ENCODE data around the gene BMPR1B.

BMPR1B gene

GRCh38 chr4:94895081-94895480 lies 137.3 kb downstream of the BMPR1B start:
- H3K9me3 ChIP-seq (ENCODE audit: severe bottlenecking), result no peaks in the 10 kb centered on the region
- no peak overlapping the region for H3K27ac ChIP-seq
- H3K4me3 ChIP-seq (ENCODE audit: low read depth, low read length), result no peak overlapping the region
- no peak for DNase-seq
- no peaks in the 10 kb centered on the region for H3K36me3 ChIP-seq
- no peaks in the 10 kb centered on the region for H3K27me3 ChIP-seq (ENCODE audit: insufficient read depth, low read depth, severe bottlenecking)
- TF ChIP-seq, protein P1, sequence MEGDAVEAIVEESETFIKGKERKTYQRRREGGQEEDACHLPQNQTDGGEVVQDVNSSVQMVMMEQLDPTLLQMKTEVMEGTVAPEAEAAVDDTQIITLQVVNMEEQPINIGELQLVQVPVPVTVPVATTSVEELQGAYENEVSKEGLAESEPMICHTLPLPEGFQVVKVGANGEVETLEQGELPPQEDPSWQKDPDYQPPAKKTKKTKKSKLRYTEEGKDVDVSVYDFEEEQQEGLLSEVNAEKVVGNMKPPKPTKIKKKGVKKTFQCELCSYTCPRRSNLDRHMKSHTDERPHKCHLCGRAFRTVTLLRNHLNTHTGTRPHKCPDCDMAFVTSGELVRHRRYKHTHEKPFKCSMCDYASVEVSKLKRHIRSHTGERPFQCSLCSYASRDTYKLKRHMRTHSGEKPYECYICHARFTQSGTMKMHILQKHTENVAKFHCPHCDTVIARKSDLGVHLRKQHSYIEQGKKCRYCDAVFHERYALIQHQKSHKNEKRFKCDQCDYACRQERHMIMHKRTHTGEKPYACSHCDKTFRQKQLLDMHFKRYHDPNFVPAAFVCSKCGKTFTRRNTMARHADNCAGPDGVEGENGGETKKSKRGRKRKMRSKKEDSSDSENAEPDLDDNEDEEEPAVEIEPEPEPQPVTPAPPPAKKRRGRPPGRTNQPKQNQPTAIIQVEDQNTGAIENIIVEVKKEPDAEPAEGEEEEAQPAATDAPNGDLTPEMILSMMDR (IDR thresholded peaks at IDR 0.05; ENCODE audit: low read depth, low read length), result no peak

DNA sequence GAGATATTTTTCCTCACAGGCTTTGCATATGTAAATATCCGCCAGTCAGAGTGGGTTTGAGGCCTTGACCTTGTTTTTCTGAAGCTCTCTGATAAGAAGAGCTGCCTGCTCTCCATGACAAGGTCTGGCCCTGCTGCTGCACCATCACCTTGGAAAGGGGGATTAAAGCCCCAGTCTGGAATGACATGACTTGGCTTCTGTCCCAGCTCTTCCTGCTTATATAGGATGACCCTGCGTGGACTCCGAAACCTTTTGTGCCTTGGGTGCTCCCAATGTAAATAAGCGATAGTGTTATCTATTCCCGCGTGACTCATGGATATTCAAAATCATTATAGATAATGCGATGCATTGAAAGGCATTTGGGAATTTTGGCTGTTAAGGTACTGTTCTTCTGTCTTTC lies 139.3 kb downstream of the BMPR1B start:
- TF ChIP-seq, protein P1 (IDR thresholded peaks at IDR 0.05; ENCODE audit: low read depth, low read length), result no peak
- no peak overlapping the region for H3K4me3 ChIP-seq (ENCODE audit: low read depth, low read length)
- peak; percentile 45 for DNase-seq
- no peak overlapping the region for H3K27ac ChIP-seq
- H3K9me3 ChIP-seq (ENCODE audit: severe bottlenecking), result no peaks in the 10 kb centered on the region
- no peaks in the 10 kb centered on the region for H3K36me3 ChIP-seq
- H3K27me3 ChIP-seq (ENCODE audit: insufficient read depth, low read depth, severe bottlenecking), result no peaks in the 10 kb centered on the region

DNA sequence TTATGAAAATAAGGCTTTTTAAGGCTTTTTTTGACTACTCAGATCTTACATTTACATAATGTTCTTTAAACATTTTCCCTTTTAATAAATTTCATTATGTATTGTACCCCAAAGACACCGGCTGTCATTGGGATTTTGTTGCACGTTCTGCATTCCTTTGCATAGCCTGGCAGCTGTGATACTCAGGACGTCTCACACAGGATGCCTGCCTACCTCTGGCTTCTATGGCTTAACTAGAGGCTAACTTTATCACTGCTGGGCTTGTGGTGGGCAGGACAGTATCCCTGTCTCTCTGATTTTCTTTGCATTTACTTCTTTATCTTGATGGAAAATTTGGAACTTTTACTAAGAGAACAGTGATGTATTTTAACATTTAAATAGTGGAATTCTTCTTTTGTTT lies 147.8 kb downstream of the BMPR1B start:
- no peak overlapping the region for H3K4me3 ChIP-seq (ENCODE audit: low read depth, low read length)
- H3K27me3 ChIP-seq (ENCODE audit: insufficient read depth, low read depth, severe bottlenecking), result no peaks in the 10 kb centered on the region
- H3K27ac ChIP-seq, result no peak overlapping the region
- no peaks in the 10 kb centered on the region for H3K9me3 ChIP-seq (ENCODE audit: severe bottlenecking)
- TF ChIP-seq, protein P1 (IDR thresholded peaks at IDR 0.05; ENCODE audit: low read depth, low read length), result no peak
- DNase-seq, result no peak
- H3K36me3 ChIP-seq, result no peaks in the 10 kb centered on the region

- DNase-seq, result no peak
- TF ChIP-seq, protein P1 (IDR thresholded peaks at IDR 0.05; ENCODE audit: low read depth, low read length), result no peak
- no peaks in the 10 kb centered on the region for H3K36me3 ChIP-seq
- no peaks in the 10 kb centered on the region for H3K9me3 ChIP-seq (ENCODE audit: severe bottlenecking)
- no peak overlapping the region for H3K4me3 ChIP-seq (ENCODE audit: low read depth, low read length)
- no peaks in the 10 kb centered on the region for H3K27me3 ChIP-seq (ENCODE audit: insufficient read depth, low read depth, severe bottlenecking)
- H3K27ac ChIP-seq, result no peak overlapping the region
These were observed 151.9 kb downstream of the BMPR1B start for GRCh38 chr4:94909645-94910044.

DNA sequence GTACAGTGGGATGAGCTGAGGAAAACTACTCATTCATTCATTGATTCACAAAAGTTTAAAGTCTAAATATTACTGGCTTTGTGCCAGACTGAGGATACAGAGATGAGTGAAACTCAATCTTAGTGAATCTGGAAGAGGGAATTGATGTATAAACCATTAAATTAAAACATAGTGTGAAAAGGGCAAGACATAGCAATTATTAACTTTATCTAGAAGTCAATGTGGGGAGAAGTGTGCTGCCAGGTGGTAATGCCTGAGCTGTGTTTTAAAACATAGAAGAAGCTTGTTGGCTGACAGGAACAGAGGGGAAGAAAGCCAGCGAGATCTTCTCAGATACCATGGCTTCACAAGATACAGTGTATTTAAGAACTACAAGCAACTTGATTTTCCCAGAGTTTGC lies 153.4 kb downstream of the BMPR1B start:
- Histone ChIP-seq H3K27me3 (ENCODE audit: insufficient read depth, low read depth, severe bottlenecking) (no peaks in the 10 kb centered on the region), H3K36me3 (no peaks in the 10 kb centered on the region), H3K27ac (no peak overlapping the region), H3K9me3 (ENCODE audit: severe bottlenecking) (no peaks in the 10 kb centered on the region), H3K4me3 (ENCODE audit: low read depth, low read length) (no peak overlapping the region)
- TF ChIP-seq, protein P1 (IDR thresholded peaks at IDR 0.05; ENCODE audit: low read depth, low read length), result no peak
- no peak for DNase-seq

DNA sequence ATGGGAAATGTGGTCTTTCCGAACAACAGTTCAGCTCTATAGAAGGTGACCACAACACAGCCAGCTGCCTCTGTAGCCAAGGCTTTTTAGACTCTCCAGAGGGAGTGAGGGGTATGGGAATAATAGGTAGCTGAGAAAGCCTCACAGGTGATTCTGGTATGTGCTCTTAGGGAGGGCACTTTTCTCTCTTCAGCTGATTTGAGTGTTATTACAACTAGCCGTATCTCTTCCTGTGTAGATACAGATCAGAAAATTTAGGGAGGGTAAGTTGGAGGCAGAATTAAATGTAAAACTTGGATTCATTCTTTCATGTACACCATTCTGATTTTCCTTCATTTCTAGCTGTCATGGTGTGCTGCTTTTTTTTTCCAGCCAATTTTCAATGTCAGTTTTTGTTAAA lies 154.9 kb downstream of the BMPR1B start:
- TF ChIP-seq, protein P1 (IDR thresholded peaks at IDR 0.05; ENCODE audit: low read depth, low read length), result no peak
- Histone ChIP-seq H3K36me3 (no peaks in the 10 kb centered on the region), H3K4me3 (ENCODE audit: low read depth, low read length) (no peak overlapping the region), H3K27ac (no peak overlapping the region), H3K27me3 (ENCODE audit: insufficient read depth, low read depth, severe bottlenecking) (no peaks in the 10 kb centered on the region), H3K9me3 (ENCODE audit: severe bottlenecking) (no peaks in the 10 kb centered on the region)
- no peak for DNase-seq

All from WERI-Rb-1 (cell line).